ENCODE measurements around the gene UBTD1.
A peak's percentile ranks its signal among the peaks of the same experiment; 100 is the strongest.
"Not testable (repeated sequence)": the region's sequence is repeated elsewhere in the genome, so short reads cannot be mapped to it uniquely, and the experiment has no call there.

The UBTD1 gene

DNA sequence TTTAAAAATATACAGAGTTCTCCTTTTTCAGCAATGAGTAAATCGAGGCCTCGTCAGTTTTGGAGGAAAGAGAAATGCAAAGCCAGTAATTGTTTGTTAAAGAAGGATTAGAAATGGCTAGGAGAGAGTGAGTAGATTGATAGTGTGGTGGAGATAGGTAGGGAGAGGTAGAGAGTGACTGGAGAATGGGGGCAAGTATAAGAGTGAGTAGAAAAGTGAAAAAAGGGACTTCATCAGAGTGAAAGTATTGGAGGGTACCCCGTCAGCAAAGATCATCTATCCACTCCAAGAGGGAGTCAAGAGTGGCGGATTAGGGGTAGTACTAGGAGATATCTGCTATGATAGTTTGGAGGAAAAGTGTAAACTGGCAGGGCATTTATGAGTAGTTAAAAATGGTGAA is 64.6 kb downstream of the UBTD1 start:
- Mint-ChIP-seq H3K27ac (no peak overlapping the region), H3K4me3 (no peak overlapping the region), H3K27me3 (no peaks in the 10 kb centered on the region), H3K36me3 (no peaks in the 10 kb centered on the region), H3K4me1 (no peaks in the 10 kb centered on the region), H3K9me3 (no peaks in the 10 kb centered on the region)
- ATAC-seq (ENCODE audit: low read depth) (no peak), DNase-seq (ENCODE audit: low spot score in 2 of 2) (no peak)

DNA sequence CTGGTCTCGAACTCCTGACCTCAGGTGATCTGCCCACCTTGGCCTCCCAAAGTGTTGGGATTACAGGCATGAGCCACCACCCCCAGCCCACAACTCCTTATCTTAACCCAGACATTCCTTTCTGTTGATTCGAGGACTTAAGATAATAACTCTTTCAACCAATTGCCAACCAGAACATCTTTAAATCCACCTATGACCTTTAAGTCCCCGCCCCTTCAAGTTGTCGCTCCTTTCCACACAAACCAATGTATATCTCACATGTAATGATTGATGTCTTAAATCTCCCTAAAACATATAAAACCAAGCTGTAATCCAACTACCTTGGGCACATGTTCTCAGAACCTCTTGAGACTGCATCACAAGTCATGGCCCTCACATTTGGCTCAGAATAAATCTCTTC is 66.1 kb downstream of the UBTD1 start:
- DNase-seq (ENCODE audit: low spot score in 2 of 2) (no peak), ATAC-seq (ENCODE audit: low read depth) (no peak)
- H3K4me3 Mint-ChIP-seq: no peak overlapping the region
- H3K27ac Mint-ChIP-seq: no peak overlapping the region
- H3K9me3 Mint-ChIP-seq: no peaks in the 10 kb centered on the region
- H3K4me1 Mint-ChIP-seq: no peaks in the 10 kb centered on the region
- H3K27me3 Mint-ChIP-seq: no peaks in the 10 kb centered on the region
- no peaks in the 10 kb centered on the region for H3K36me3 Mint-ChIP-seq

DNA sequence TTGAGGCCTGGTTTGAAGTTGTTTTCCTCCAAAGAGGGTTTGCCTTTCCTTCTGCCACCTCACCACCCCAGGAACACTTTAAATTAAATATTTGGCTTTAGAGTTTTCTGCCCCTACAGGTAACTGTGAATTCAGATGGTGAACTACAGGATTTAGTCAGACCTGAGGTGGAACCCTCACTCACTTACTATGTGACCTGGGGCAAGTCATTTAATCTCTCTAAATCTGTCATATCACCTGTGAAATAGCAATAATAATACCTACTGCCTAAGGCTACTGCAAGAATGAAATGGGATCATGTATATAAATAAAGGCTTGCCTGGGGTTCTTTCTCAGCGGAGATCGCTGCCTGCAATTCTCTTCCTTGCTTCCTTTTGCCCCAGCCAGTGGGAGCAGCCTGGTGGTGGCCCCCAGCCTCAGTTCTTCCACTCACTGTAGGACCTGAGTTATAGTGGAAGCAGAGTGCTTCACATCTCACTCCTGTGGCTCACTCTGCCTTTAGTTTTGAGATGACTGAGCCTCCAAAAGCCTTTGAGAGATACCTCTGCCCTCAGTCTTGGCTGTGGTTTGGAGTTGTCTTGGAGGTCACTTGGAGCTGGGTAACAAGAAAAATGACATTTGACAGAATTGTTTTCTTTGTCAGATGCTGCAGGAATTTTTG is 67.7 kb downstream of the UBTD1 start:
- Mint-ChIP-seq H3K4me3 (no peak overlapping the region), H3K4me1 (no peaks in the 10 kb centered on the region), H3K27me3 (no peaks in the 10 kb centered on the region), H3K9me3 (no peaks in the 10 kb centered on the region), H3K27ac (no peak overlapping the region), H3K36me3 (no peaks in the 10 kb centered on the region)
- DNase-seq (ENCODE audit: low spot score in 2 of 2): no peak
- ATAC-seq (ENCODE audit: low read depth): no peak

DNA sequence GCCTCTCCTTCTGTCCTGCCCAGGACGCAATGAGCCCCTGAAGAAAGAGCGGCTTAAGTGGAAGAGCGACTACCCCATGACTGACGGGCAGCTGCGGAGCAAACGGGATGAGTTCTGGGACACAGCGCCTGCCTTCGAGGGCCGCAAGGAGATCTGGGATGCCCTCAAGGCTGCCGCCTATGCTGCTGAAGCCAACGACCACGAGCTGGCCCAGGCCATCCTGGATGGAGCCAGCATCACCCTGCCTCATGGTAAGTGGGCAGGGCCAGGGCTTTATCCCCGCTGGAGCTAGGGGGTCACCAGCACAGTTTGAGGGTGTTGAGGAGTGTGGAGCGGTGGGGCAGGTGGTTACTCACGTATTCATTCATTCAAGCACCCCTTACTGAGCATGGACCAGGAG is 69.2 kb downstream of the UBTD1 start:
- H3K4me3 Mint-ChIP-seq: no peak overlapping the region
- H3K9me3 Mint-ChIP-seq: no peaks in the 10 kb centered on the region
- no peaks in the 10 kb centered on the region for H3K36me3 Mint-ChIP-seq
- no peak overlapping the region for H3K27ac Mint-ChIP-seq
- no peaks in the 10 kb centered on the region for H3K4me1 Mint-ChIP-seq
- no peaks in the 10 kb centered on the region for H3K27me3 Mint-ChIP-seq
- ATAC-seq (ENCODE audit: low read depth) (no peak), DNase-seq (ENCODE audit: low spot score in 2 of 2) (no peak)

DNA sequence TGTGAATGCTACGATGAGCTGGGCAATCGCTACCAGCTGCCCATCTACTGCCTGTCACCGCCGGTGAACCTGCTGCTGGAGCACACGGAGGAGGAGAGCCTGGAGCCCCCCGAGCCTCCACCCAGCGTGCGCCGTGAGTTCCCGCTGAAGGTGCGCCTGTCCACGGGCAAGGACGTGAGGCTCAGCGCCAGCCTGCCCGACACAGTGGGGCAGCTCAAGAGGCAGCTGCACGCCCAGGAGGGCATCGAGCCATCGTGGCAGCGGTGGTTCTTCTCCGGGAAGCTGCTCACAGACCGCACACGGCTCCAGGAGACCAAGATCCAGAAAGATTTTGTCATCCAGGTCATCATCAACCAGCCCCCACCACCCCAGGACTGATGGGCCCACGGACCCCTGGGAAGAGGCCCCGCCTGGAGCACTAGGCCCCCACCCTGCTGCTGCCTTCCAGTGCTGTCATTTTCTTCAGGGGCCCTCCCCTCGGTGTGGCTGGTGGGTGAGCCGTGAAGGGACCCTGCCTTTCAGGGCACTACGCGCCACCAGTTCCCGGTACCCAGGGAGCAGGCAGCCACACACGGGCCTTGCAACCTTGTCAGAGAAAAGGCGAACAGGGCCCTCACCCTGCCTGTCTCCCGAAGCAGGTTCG is 71.5 kb downstream of the UBTD1 start:
- DNase-seq (ENCODE audit: low spot score in 2 of 2) (no peak), ATAC-seq (ENCODE audit: low read depth) (no peak)
- Mint-ChIP-seq H3K36me3 (no peaks in the 10 kb centered on the region), H3K4me3 (no peak overlapping the region), H3K4me1 (no peaks in the 10 kb centered on the region), H3K9me3 (no peaks in the 10 kb centered on the region), H3K27ac (no peak overlapping the region), H3K27me3 (no peaks in the 10 kb centered on the region)

DNA sequence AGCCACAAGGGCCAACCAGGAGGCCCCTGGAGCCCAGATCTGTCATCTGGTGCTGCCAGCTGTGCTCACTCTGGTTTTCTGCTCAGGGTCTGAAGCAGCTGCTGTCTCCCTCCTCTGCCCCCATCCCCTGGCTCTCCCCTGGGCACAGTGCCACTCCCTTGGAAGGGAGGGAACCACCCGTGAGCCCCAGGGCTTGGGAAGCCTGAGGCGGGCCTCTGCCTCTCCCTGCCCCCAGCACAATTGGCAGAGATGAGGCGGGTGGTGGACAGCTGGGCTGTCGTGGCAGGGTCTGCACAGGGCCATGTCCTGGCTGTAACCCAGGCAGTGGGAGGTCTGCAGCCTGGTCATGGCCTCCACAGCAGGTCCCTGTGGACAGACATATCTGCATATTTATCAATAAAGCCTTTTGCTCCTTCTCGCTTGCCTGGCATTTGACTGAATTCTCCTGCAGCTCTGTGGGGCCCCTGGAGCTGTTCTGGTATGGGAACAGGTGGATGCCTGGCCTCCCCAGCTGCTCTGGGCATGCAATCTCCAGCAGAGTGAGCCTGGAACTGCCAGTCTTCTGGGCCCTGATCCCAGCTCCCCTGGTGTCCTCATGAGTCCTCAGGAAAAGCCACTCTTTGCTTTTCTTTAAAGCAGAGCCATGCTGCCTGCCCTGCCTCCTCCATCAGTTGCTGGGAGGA is 72.2 kb downstream of the UBTD1 start:
- no peak overlapping the region for H3K4me3 Mint-ChIP-seq
- DNase-seq (ENCODE audit: low spot score in 2 of 2) (no peak), ATAC-seq (ENCODE audit: low read depth) (no peak)
- H3K27ac Mint-ChIP-seq: no peak overlapping the region
- H3K36me3 Mint-ChIP-seq: no peaks in the 10 kb centered on the region
- no peaks in the 10 kb centered on the region for H3K9me3 Mint-ChIP-seq
- H3K27me3 Mint-ChIP-seq: no peaks in the 10 kb centered on the region
- H3K4me1 Mint-ChIP-seq: no peaks in the 10 kb centered on the region

DNA sequence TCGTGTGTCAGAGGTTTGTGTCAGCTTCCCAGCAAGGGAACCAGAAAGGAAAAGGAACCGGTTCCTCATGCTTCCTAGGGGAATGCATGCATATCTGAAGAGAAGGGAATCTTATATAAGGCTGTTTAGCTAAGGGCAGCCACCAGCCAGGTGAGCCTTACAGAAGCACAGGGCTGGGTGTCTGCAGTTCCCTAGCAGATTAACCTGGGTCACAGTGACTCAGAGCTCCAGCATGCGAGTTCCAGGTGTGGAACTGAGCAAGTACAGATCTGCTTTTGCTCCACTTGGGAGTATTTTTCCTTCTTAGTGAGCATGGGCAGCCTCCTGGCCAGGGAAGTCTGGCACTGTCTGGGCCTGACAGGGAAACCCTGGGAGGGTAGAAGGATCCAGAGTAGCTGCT is 72.9 kb downstream of the UBTD1 start:
- no peak for DNase-seq (ENCODE audit: low spot score in 2 of 2)
- ATAC-seq (ENCODE audit: low read depth): no peak
- Mint-ChIP-seq H3K4me3 (no peak overlapping the region), H3K9me3 (no peaks in the 10 kb centered on the region), H3K27me3 (no peaks in the 10 kb centered on the region), H3K4me1 (no peaks in the 10 kb centered on the region), H3K27ac (no peak overlapping the region), H3K36me3 (no peaks in the 10 kb centered on the region)

DNA sequence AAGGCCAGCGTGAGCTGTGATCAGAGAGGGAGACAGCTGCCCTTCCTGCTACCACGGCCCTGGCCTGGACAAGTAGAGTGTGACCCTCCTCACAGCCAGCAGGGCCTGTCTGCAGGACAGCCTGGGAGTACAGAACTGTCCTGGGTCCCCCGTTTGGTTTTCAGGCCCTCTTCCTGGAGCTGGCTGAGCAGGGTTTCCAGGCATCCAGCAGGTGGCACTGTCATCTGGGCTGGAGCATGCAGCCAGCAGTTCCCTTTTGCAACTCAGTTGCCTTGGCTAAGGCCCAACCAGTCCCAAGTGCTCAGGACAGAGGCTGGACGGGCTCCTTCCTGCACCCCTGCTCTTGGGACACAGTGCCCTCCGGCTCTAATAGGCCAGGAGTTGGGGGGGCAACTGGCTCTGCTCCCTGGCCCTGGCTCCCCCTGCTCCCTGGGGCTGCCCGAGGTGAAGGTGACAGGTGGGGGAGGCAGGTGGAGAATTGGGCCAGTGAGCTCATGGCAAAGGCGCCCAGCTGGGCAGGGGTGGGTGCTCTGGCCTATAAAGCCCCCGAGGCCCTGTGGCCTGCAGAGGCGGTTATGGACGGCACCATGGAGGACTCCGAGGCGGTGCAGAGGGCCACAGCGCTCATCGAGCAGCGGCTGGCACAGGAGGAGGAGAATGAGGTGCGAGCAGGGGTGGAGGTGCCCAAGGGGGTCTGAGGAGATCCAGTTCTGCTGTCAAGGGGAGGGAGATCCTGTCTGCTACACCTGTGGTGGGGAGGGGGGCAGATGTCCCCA is 73.7 kb downstream of the UBTD1 start, which contains the start of gene ANKRD2:
TSS of gene ANKRD2 (plus strand) at position 566 of the 776 bp plus-strand sequence. CDS start at position 576, 10 bp downstream.
- Mint-ChIP-seq H3K27me3 (no peaks in the 10 kb centered on the region), H3K27ac (no peak within 1 kb of the TSS), H3K9me3 (no peaks in the 10 kb centered on the region), H3K36me3 (no peaks in the 10 kb centered on the region), H3K4me3 (no peak within 1 kb of the TSS), H3K4me1 (no peaks in the 10 kb centered on the region)
- peak; percentile 95 for ATAC-seq (ENCODE audit: low read depth)
- peak; percentile 55 to 58 for DNase-seq (ENCODE audit: low spot score in 2 of 2)

DNA sequence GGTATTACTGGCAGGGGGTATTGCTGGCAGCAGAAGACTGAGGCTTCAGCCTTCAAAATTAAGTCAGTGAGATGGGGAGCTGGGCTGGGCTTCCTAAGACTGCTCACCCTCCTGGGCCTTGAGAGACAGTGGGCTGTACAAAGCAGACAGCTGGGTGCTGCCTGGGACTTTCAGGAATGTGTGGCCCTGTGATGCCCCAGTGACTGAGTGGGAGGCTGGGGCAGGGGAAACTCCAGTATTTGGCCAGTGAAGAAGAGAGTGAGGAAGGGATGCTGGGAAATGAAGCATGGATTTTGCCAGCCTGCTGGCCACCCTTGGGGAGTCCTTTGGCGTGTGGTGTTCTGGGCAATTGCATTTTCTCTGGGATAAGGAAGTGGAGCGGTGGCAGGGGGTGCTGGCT is 74.3 kb downstream of the UBTD1 start:
- no peaks in the 10 kb centered on the region for H3K36me3 Mint-ChIP-seq
- ATAC-seq (ENCODE audit: low read depth) (no peak), DNase-seq (ENCODE audit: low spot score in 2 of 2) (no peak)
- H3K27me3 Mint-ChIP-seq: no peaks in the 10 kb centered on the region
- H3K27ac Mint-ChIP-seq: no peak overlapping the region
- H3K4me3 Mint-ChIP-seq: no peak overlapping the region
- H3K9me3 Mint-ChIP-seq: no peaks in the 10 kb centered on the region
- no peaks in the 10 kb centered on the region for H3K4me1 Mint-ChIP-seq

DNA sequence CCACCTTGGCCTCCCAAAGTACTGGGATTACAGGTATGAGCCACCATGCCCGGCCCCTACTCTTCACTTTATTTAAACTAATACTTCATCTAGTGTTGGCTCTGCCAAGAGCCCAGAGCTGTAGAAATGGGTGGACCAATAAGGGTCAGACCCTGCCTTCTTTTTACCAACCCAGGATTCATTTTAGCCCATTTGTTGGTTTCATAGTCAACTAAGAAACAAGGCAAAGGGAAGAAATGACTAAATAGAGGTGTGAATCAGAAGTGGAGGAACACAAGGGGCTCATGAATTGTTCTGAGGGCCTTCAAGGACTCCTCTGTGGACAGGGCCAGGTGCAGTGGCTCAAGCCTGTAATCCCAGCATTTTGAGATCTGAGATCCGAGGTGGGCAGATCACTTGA is 74.9 kb downstream of the UBTD1 start:
- no peak for DNase-seq (ENCODE audit: low spot score in 2 of 2)
- no peaks in the 10 kb centered on the region for H3K36me3 Mint-ChIP-seq
- ATAC-seq (ENCODE audit: low read depth): no peak
- H3K27me3 Mint-ChIP-seq: no peaks in the 10 kb centered on the region
- no peaks in the 10 kb centered on the region for H3K9me3 Mint-ChIP-seq
- H3K4me1 Mint-ChIP-seq: no peaks in the 10 kb centered on the region
- H3K27ac Mint-ChIP-seq: no peak overlapping the region
- no peak overlapping the region for H3K4me3 Mint-ChIP-seq

DNA sequence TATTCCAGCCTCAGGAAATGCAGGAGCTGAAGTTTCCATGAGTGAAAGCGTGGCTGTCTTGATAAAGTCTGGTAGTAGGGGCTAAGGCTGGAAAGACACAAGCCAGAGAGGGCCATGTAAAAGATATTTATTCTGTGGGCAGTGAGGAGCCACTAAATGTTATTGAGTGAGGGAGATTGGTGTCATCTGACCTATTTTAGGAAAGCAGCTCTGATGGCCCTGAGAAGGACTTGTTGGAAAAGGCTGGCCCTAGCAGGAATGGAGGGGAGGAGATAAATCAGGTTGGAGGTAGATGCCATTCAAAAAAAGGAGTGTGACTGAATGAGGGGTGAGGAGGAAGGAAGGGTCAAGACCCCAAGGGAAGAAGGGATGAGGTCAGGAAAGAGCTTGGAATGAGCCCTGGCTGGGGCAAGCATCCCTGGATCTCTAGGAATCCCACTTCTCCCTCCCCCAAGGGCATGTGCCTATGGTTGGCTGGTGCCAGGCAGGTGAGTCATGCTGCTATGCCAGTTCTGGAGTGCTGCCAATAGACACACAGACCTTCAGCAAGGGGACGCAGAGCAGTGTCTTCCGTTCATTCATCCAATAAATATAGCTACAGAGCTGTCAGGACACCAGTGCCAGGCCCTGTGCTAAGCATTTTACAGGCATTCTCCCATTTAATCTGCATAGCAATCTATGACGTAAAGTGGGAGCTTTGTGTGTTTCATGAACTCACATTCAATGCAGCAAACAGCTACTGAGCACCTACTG is 75.8 kb downstream of the UBTD1 start:
- Mint-ChIP-seq H3K36me3 (no peaks in the 10 kb centered on the region), H3K4me1 (no peaks in the 10 kb centered on the region), H3K27me3 (no peaks in the 10 kb centered on the region), H3K9me3 (no peaks in the 10 kb centered on the region), H3K4me3 (no peak overlapping the region), H3K27ac (no peak overlapping the region)
- DNase-seq (ENCODE audit: low spot score in 2 of 2): no peak
- ATAC-seq (ENCODE audit: low read depth): no peak

DNA sequence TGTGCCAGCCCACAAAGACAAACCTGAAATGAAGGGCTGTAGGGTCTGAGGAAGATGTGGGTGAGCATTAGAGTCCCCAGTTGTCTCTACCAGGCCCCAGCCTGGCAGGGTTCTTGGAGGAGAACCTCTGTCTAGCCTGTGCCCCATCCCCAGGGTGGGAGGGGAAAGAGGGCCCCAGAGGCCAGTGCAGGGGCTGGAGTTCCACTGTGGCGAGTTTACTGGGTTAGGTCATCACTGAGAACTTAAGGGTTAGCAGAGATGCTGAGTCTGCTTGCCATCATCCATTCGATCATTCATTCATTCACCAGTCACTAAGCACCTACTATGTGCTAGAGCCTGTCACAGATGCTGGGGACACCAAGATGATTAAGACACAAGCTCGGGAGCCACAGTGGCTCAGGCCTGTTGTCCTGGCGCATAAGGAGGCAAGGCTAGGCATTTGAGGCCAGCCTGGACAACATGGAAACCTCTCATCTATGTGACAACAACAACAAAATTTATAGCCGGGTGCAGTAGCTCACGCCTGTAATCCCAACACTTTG is 76.5 kb downstream of the UBTD1 start:
- Mint-ChIP-seq H3K27ac (no peak overlapping the region), H3K27me3 (peaks cover 2% of the 10 kb centered on the region), H3K36me3 (no peaks in the 10 kb centered on the region), H3K4me3 (no peak overlapping the region), H3K9me3 (no peaks in the 10 kb centered on the region), H3K4me1 (no peaks in the 10 kb centered on the region)
- ATAC-seq (ENCODE audit: low read depth): no peak
- DNase-seq (ENCODE audit: low spot score in 2 of 2): no peak

DNA sequence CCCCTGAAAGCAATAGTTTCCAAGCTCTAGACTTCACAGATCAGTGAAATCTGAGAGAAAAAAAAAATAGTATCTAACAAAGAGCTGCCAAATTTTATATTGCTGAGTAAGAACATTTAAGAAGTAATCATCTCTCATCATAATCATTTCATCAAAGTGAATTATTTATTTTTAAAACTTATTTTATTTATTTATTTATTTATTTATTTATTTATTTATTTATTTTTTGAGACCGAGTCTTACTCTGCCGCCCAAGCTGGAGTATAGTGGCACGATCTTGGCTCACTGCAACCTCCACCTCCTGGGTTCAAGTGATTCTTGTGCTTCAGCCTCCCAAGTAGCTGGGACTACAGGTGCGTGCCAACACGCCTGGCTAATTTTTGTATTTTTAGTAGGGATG is 77.8 kb downstream of the UBTD1 start:
- H3K4me3 Mint-ChIP-seq; H3K27ac Mint-ChIP-seq; H3K4me1 Mint-ChIP-seq; H3K9me3 Mint-ChIP-seq; ATAC-seq (ENCODE audit: low read depth); H3K36me3 Mint-ChIP-seq; H3K27me3 Mint-ChIP-seq; DNase-seq (ENCODE audit: low spot score in 2 of 2): not testable (repeated sequence)

All from memory B cell (primary cell).